HG03442 (cell line): ENCODE data around the gene ATF5.
A peak's percentile ranks its signal among the peaks of the same experiment; 100 is the strongest.

ENCODE experiments used
- ATAC-seq: cut with Tn5 transposase; IDR thresholded peaks from one replicate; pipeline ENCODE4 v1.9.1; 2021; ENCODE audit warnings: mild to moderate bottlenecking, moderate library complexity; ENCODE audit not compliant: unreplicated experiment

ATF5 gene

DNA sequence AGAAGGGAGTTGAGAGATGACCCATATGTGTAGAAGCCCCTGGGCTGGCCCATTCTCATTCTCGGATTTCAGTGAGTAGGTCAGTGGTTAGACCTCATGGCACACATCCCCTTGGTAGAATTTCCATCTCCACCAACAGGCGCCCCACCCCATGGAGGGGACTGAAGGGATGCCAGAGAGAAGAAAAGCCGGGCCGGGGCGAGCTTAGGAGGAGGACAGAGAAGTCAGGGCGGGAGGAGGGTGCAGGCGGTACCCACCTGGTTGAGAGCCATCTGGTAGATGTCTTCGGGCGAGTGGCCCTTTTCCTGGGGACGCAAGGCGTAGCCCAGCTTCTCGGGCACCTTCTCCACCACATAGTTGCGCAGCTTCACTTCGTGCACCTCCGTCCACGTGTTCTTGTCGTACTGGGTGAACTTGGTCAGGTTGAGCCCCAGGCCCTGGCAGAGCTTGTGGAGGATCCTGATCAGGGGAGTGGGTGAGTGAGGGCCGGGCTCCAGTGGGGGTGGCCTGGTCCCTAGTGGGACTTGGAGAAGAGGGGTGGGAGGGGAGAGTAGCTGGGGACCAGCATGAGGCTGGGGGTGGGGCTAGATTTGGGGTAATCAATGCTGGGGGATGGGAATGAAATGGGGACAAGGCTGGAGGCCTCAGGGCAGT lies 34.9 kb upstream of the ATF5 start:
- ATAC-seq: no peak

DNA sequence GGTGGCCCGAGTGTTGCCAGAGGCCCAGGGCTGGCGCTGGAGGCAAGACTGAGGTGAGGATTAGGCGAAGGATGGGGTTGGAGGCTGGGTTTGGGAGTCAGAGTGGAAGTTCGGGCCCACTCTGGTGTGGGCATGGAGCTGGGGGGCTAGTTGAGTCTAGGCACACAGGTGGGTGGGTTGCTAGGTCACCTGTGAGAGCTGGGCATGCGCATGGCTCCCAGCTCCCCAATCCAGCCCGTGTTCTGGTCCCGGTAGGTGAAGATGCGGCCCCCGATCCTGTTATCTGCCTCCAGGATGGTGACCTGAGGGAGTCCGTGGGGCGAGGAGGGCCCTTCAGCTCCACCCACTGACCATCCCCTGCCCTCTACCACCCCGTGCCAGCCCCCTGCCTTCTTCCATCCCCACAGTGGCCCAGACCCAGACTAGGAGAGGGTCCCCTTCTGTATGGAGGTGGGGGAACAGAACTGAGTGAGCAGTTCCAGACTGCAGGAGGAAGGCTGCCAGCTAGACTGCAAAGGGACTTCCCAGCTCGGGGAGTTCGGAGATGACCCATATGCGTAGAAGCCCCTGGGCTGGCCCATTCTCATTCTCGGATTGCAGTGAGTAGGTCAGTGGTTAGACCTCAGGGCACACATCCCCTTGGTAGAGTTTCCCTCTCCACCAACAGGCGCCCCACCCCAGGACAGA lies 34.0 kb upstream of the ATF5 start:
- ATAC-seq: no peak

DNA sequence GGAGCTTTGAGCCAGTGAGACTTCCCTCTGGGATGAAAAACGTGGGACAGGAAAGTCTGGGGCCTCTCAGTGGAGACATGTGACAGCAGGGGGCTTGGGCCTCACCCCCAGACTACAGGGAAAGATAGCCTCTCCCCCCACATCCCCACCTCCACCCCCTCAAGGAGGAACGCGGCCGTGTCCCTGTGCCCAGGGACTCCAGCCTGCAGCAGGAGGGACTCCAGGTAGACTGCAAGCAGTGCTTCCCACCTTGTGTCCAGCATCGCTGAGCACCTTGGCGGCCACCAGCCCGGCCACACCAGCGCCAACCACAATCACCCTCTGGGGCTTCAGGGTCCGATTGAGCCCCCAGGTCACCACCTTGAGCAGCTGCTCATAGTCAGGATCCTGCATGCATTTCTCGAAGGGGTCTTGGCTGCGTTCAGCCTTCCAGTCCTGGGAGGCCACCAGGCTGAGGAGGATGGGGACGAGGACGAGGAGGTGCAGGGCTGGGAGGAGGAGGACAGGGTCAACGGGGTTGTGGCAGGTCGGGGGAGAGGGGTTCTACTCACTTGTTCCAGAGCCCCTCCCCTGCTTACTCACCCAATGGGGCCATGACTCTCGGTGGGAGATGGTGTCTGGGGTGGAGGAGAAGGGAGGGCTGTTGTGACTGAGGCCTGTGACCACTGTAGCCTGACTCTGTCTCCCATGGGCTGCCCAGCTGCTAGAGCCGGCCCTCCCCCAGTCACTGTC lies 33.3 kb upstream of the ATF5 start:
- ATAC-seq: no peak

DNA sequence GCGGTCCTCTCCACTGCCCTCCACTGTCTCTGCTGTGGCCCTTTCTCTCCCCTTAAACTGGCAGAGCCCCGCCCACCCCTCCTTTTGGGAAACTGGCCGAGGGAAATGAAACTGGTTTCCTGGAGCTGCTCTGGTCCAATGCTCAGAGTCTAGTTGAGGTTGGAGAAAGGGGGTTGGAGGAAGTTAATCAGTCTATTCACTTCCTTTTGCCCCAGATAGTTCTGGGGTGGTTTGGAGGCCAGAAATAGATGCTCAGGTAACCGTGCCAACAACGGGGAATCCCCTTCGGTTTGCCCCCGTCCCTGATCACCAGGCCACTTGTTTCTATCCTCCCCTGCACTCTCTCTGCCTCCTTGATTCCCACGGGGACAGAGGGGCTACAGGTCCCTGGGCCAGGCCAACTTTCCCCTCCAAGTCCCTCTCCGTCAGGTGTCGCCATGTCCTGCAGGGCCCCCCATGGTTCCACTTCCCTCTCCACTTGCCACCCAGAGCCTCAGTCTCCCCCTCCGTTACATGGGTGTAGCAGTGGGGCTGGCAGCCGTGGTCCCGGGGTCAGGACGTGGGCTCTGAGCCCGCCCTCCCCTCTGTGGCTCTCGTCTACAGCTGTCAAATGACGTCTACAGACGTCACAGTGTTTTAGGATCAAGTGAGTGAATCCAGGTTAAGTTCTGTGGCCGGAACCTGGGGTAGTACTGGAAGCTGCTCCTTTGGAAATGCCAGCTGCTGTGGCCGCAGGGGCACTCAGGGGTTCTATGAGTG lies 32.0 kb upstream of the ATF5 start, which contains the start of gene IL4I1:
TSS of gene IL4I1 (minus strand) at position 25 of the 759 bp plus-strand sequence. CDS start 727 bp downstream, outside the sequence.
- ATAC-seq: peak; percentile 42

DNA sequence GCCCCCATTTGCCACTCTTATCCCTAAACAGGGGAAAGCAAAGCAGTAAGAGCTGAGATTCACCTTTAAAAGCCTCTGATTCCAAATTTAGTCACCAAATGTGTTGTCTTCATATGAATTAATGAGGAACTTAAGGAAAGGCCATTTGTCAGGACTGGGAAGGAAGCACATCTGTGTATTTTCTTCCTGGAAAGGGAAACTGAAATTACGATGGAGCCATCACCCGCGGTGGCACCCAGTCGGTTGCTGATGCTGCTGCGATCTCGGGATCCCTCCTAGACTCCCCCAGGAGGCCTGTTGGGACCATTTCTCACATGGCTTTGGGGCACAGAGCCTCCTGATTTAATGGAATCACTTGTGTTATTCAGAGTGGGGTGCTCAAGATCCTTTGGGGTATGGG lies 24.9 kb upstream of the ATF5 start:
- no peak for ATAC-seq

DNA sequence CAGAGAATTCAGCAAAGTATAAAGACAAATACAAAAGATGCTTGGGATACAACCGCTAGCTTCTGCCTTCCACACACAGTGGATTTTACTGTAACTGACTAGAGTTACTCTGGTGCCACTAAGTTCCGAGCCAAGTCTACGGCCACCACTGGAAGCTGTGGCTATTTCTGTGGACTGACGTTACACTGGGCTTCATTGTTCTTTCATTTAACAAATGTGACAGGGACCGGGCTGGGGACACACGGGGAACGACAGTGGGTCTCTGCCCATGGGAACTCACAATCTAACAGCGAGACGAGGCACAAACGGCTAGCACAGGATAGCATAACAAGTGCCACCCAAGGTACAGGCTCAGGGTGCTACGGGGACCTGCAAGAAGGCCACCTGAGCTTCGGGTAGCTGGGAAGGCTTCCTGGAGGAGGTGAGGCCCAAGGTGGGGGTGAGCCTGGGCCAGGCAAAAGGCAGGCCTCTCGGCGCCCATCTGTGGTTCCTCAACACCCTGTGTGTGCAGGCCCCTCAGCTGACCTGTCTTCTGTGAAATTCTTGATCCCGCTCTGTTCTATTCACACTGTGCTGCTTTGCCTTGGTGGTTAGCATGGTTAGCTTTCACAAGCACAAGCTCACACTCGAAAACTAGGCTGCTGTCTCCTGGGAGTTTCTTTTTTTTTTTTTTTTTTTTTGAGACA lies 22.0 kb upstream of the ATF5 start:
- no peak for ATAC-seq

DNA sequence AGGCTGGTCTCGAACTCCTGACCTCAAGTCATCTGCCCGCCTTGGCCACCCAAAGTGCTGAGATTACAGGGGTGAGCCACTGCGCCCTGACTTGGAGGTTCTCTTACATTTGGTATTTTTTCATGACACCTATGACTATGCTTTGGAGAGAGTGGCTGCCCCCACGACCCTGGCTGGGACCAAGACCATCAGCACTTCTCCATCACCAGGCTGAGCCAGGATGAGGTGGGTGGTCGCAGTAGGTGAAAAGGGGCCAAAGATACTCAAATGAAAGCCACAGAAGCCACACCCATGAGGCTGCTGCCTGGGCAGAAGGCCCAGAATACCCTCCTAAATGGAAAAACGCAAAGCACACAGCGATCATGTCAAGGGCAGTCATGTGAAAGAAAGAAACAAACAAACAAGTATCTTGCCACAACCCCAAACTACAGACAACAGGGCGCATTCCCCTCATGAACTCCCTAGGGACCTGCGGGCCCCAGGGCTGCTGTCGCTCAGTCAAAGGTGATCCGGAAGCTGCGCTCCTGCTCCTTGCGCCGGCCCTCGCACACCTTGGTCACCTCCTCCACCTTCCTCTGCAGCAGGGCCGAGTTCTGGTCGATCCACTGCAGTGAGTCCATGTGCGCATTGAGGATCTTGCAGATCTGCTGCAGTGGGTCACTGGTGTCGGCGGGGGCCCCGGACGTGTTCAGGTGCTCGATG lies 21.1 kb upstream of the ATF5 start:
- no peak for ATAC-seq

DNA sequence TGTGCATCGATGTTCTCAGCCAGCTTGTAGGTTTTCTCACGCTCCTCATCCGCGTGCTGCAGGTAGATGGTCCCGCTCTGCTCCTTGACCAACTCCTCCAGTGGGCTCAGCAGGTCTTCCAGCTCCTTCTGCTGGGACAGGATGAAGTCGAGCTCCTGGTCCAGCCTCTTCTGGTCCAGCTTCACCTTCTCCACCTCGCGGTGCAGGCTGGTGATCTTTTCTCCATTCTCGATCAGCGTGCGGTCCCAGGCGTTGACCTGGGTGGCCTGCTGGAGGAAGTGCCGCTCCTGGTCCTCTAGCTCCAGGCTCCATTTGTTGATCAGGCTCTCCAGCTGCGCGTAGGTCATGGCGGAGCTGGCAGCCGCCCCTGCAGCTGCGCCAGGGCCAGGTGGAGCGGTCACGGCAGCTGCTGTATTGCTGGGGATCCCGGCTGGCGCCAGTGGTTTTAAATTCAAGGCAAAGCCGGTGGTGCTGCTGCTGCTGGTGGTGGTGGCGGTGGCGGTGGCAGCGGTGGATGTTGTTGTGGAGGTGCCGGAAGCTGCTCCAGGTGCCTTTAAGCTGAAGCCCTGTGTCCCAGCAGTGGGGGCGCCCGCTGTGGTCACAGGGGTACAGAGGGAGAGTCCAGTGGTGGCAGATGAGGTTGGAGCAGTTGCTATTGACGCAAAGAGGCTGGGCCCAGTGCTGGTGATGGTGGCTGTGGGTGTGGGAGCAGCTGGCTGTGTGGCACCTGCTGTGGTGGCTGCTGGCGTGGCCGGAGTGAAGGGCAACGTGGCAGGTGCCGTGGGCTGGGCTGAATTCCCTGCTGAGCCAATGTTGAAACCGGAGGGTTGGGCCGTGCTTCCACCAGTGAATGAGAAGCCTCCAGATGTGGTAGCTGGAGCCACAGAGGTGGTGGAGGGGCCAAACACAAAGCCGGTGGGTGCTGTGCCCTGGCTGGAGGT lies 20.3 kb upstream of the ATF5 start:
- no peak for ATAC-seq

DNA sequence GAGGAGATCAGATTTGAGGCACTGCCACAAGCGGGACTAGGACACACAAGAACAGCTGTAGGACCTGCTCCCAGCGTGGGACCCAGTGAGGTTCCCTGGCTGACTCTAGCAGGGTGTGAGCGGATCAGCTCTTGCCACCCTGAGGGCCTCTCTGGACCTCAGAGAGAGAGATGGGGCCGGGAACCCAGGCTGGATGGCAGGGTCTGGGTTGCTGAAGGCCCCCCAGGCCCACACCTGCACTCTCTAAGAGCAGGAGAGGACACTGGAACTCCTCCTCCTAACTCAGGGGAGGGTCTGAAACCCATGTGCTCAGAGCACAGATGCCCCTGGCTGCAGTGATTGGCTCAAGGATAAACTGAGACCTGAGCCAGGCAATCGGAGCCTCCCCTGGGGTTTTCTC lies 18.8 kb upstream of the ATF5 start:
- ATAC-seq: no peak

DNA sequence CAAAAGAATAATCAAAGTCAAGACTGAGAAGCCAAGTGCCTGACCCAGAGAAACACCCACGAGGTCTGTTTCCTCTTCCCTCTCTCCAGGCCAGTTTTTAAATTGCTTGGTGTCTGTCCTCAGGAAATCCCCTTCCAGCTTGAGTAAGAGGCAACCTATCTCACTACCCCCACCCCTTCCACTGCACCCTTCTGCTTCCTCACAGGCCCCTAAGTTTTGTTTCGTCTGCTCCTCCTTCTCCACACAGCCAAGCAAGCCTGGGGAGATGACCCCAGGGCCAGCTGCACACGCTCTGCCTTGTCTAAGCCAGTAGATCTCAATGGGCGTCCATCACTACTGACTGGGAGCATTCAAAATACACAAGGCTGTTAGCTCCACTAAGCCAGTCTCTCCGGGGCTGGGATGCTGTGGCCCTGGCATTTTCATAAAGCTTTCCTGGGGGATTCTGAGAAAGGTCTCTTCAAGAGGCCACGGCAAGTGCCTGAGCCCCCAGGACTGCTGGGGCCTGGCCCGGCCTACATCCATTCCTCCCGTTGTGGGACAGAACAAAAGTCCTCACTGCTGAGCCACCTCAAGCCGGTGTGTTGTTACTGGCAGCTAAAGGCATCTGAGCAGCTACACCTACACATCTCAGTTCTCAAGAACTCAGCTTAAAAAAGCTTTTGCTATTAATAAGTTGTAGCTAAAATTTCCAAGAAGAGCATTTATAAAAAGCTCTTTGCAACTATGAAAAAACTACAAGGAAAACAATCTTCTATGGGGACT lies 17.4 kb upstream of the ATF5 start:
- ATAC-seq: peak; percentile 33

DNA sequence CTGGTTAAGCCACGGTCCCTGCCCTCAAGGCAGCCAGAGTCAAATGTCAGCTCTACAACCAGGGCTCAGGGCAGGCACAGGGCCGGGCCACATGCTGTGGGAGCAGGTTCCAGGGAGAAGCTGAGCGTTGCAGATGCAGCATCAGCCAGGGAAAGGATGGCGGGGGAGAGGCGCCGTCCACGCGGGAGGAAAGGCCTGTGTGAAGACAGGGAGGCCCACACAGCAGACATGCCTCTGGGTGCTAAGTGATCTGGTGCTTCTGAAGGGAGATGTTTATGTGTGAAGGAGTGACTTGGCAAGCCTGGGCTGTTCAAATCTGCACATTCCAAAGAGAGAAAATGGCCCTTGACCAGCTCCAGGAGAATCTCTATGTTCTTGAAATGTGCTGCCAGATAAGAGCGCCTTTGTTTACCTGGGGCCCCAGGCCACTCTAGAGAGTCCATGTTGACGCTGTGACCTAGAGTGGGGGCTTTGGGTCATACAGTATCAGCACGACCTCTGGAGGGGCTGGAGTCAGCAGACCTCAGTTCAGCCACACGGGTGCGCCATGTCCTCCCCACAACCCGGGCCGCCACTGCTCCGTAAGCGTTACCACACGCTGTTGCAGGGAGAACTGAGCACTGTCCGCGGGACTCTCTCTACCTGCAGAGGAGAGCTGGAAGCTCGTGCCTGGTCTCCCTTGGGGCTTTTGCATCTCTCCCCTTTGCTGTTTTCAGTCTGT lies 15.9 kb upstream of the ATF5 start:
- no peak for ATAC-seq

DNA sequence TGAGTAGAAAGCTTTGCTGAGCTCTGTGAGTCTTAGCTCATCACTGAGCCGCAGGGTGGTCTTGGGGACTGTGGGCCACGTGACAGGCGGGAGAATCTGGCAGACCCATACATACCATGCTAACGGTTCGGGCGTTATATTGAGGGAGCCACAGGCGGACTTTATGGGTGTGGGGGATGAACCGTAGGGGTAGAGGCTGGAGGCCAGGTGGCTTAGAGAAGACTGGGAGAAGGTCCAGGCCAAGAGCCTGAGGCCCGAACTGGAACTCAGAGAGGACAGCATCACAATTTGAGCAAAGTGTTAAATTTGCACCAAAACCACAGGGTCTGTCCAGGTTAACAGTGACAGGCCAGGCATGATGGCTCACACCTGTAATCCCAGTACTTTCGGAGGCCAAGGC lies 15.3 kb upstream of the ATF5 start:
- no peak for ATAC-seq

DNA sequence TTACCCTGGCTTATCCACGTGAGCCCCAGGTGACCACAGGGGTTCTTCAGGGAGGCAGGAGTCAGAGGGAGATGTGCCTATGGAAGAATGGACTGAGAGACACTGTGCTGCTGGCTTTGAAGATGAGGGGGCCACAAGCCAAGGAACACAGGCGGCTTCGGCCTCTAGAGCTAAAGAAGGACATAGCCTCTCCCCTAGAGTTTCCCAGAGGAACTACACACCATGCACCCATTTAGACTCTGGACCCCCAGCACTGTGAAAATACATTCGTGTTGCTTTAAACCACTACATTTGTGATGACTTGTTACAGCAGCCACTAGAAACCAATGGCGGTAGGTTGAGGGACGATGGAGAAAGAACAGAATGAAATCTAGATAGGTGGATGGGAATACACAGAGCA lies 13.7 kb upstream of the ATF5 start:
- ATAC-seq: no peak

DNA sequence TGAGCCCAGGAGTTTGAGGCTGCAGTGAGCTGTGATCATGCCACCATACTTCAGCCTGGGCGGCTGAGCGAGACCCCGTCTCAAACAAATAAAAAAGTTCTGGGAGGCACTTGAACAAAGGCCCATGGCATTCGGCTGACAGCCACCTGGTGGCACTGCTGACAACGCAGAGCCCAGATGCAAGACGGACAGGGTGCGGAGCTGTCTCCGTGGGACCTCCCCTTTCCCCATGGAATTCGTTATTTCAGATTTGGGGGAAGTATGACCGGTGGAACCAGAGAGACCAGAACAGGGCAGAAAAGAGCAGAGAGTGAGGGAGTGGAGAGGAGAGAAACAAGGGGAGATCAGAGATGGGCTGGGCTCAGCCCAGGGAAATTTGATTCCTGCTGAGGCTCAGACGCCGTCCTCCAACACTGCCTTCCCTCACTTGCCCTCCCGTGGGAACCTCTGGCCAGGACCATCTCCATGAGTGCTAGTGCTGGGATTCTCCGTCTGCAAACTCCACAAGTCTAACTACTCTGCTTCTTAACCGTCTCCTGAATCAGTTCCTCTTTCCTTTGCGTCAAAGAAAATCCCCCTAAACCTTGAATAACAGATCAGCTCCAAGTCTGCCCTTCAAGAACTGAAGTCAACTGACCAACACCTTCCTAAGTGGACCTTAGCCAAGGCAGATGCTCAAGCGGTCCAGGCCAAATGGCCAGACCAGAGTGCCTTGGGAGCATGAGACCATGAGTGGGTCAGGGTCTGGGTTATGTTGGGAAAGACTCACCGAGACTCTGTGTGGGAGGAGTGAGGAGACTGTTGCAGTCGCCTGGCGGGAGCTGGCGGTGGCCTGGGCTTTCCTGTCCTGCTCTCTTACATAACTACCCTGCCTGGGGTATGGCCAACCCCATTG lies 11.9 kb upstream of the ATF5 start:
- ATAC-seq: no peak

DNA sequence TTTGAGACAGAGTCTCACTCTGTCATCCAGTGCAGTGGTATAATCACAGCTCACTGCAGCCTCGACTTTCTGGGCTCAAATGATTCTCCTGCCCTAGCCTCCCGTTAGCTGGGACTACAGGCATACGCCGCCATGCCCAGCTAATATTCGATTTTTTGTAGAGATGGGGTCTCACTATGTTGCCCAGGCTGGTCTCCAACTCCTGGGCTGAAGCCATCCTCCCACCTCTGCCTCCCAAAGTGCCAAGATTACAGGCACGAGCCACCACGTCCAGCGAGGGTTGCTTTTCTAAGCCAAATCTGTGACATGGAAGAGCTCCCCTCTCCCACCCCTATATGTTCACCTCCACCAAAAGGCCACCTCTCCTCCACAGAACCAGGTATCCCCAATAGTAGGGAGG lies 10.9 kb upstream of the ATF5 start:
- no peak for ATAC-seq

DNA sequence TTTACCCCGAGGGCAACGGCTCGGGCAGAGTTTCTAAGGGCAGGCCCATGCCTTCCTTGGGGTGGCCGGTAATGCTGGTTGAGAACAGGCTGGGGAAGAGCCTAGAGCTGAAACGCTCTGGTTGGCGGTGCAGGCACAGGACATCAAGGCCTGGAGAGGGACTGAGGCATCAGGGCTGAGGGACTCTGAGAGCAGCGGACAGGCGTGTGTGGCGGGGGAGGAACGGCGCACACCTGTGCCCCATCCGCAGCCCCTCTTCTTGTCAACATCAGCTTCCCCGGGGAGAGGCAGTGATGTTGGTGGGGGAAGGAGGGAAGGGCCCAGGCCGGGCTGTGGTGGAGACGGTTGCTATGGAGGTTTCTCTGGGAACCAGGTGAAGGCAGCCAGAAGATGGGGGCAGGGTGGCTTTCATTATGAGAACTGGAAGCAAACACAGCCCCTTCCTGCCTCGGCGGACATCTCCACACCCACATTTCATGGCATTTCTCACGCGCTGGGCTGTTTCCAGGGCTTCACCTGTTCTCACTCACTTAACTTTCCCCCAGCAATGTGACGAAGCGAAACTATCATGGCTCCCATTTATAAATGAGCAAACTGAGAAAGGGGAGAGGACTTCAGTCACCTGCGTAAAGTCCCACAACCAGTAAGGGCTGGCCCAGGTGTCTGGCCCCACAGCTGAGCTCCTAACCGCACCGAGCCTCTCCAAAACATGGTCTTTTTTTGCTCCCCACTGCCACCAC lies 8.2 kb upstream of the ATF5 start:
- ATAC-seq: no peak
